Measurements from ENCODE around the gene OXT.
"Not testable (repeated sequence)": the region's sequence is repeated elsewhere in the genome, so short reads cannot be mapped to it uniquely, and the experiment has no call there.

The OXT gene

DNA sequence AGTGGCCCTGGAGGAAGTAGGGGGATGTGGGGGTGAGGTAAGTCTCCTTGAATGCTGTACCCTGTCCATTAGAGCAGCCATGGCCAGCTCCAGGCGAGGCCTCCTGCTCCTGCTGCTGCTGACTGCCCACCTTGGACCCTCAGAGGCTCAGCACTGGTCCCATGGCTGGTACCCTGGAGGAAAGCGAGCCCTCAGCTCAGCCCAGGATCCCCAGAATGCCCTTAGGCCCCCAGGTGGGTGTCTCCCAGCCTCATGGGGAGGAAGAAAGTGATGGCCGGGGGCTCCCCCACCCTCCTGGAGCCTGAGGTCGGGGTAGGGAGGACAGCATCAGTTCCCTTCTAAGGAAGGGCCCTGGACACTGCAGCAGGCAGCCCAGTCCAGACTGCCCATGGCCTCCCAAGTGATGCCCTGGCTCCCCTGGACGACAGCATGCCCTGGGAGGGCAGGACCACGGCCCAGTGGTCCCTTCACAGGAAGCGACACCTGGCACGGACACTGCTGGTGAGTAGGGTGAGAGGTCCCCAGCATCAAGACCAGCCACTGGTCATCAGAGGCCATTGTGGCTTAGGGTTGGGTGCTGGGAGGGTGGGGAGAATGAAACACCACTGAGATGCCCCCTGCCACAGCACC, 27.0 kb upstream of the OXT start:
- no peak for DNase-seq
- TF ChIP-seq POLR2A (IDR thresholded peaks at IDR 0.05; ENCODE audit: low read length) (no peak), GATA1 (IDR thresholded peaks at IDR 0.05; ENCODE audit: low read depth, low read length) (no peak)

- TF ChIP-seq GATA1 (IDR thresholded peaks at IDR 0.05; ENCODE audit: low read depth, low read length) = no peak
- no peak for TF ChIP-seq POLR2A (IDR thresholded peaks at IDR 0.05; ENCODE audit: low read length)
- DNase-seq = peak; percentile 81 to 83
These were observed 26.2 kb upstream of the OXT start for GRCh38 chr20:3045042-3045815.

DNA sequence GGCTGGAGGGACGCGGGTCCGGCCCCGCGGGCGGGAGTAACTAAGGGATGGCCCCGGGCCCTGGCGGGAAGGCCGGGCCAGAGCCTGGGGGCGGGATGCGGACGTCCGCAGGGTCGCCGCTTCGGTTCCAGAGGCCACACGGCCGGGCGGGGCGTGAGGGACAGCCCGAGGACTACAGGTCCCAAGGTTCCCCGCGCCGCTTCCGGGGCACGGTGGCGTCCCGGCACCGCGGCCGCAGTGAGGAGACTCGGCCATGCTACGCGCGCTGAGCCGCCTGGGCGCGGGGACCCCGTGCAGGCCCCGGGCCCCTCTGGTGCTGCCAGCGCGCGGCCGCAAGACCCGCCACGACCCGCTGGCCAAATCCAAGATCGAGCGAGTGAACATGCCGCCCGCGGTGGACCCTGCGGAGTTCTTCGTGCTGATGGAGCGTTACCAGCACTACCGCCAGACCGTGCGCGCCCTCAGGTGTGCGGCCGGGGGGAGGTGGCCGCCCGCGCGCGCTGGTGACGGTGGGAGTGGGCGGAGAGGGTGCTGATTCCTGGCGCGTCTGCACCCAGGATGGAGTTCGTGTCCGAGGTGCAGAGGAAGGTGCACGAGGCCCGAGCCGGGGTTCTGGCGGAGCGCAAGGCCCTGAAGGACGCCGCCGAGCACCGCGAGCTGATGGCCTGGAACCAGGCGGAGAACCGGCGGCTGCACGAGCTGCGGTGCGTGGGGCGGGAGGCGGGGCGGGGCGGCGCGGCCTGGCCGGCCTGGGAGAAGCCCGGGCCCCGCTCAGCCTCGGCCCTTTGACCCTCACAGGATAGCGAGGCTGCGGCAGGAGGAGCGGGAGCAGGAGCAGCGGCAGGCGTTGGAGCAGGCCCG, 25.4 kb upstream of the OXT start, which contains the start of gene MRPS26:
Gene MRPS26, plus strand, starts transcription at position 237 of the 861 bp plus-strand sequence. Its CDS starts 17 bp downstream, at position 254.
- peak; percentile 85 to 86 for DNase-seq
- TF ChIP-seq POLR2A (IDR thresholded peaks at IDR 0.05; ENCODE audit: low read length) = peak; percentile 48
- no peak for TF ChIP-seq GATA1 (IDR thresholded peaks at IDR 0.05; ENCODE audit: low read depth, low read length)

DNA sequence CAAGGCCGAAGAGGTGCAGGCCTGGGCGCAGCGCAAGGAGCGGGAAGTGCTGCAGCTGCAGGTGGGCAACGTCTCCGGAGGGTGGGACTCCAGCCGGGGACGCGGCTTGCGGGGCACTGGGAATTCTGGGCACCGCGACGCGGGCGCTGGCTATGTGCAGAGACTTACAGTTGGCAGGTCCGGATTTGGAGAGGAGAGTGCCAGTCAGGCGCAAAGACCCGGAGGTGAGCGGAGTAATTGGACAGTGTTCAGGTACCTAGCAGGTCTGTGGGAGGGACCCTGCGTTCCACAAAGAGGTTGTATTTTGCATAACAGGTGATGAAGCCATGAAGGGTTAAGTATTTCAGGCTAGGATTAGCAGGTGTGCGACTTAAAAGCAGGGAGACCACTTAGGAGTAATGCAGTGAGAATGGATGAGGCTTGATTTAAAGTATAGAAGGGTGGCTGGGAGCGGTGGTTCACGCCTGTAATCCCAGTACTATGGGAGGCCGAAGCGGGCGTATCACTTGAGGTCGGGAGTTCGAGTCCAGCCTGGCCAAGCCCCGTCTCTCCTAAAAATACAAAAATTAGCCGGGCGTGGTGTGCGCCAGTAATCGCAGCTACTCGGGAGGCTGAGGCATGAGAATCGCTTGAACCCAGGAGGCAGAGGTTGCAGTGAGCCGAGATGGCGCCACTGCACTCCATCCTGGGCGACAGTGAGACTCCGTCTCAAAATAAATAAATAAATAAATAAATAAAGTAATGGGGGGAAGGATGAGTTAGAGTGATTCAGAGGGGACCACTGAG, 24.6 kb upstream of the OXT start:
- no peak for DNase-seq
- TF ChIP-seq GATA1 (IDR thresholded peaks at IDR 0.05; ENCODE audit: low read depth, low read length) = no peak
- TF ChIP-seq POLR2A (IDR thresholded peaks at IDR 0.05; ENCODE audit: low read length) = no peak

DNA sequence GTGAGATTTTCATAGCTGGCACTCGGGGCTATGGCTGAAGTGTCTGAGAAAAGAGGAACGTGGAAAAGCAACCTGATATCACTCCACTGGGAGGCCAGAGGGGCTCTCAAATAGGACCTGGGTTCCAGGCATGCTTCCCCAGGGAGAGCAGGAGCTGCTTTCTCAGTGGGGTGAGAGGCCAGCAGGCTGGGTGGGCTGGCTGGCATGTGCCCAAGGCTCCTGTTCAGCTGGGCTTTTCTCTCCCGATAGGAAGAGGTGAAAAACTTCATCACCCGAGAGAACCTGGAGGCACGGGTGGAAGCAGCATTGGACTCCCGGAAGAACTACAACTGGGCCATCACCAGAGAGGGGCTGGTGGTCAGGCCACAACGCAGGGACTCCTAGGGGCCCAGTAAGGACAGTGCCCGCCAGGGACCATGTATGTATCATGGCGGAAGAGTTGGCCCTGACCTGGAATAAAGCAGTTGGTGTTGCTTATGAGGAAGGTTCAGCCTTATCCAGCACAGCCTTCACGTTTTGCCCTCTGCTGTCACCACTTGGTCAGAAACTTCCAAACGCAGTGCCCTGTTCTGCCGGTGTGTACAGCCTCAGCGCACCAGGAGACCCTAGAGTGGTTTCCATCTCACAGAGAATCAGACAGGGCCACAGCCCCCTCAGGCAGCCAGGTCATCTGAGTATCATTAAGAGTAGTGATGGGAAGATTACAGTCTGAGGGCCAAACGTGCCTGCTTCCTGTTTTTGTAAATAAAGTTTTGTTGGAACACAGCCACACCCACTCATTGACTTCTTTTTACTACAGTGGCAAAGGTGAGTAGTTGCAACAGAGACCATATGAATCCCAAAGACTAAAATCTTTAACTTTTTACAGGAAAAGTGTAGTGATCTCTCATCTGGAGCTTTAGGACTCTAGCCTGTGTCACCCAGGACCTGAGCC, 23.7 kb upstream of the OXT start:
- DNase-seq = no peak
- TF ChIP-seq GATA1 (IDR thresholded peaks at IDR 0.05; ENCODE audit: low read depth, low read length) = no peak
- no peak for TF ChIP-seq POLR2A (IDR thresholded peaks at IDR 0.05; ENCODE audit: low read length)

GRCh38 chr20:3051385-3052019, 19.9 kb upstream of the OXT start:
- TF ChIP-seq POLR2A (IDR thresholded peaks at IDR 0.05; ENCODE audit: low read length) = no peak
- TF ChIP-seq GATA1 (IDR thresholded peaks at IDR 0.05; ENCODE audit: low read depth, low read length) = no peak
- DNase-seq = no peak

DNA sequence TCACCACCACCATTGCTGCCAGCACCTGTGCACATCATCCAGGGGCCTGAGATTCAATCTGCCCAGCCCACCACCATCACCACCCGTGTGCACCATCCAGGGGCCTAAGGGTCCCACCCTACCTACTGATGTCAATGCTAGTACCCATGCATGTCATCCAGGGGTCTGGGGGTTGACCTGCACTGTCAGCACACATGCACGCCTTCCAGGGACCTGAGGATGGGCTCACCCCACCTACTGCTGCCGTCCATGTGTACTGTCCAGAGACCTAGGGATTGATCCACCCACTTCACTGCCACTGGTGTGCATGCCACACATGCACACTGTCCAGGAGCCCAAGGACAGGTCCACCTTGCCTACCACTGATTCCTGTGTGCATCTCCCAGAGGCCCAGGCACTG, 11.9 kb upstream of the OXT start:
- no peak for TF ChIP-seq GATA1 (IDR thresholded peaks at IDR 0.05; ENCODE audit: low read depth, low read length)
- TF ChIP-seq POLR2A (IDR thresholded peaks at IDR 0.05; ENCODE audit: low read length) = no peak
- no peak for DNase-seq

DNA sequence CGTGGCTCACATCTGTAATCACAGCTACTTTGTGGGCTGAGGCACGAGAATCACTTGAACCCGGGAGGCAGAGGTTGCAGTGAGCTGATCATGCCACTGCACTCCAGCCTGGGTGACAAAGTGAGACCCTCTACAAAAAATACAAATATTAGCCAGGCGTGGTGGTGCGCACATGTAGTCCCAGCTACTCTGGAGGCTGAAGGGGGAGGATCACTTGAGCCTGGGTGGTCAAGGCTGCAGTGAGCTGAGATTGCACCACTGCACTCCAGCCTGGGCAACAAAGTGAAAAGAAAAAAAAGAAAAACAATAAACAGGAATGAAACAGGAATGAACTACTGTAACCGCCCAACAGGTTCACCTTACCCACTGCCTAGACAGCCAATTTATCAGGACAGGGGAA, 7.3 kb upstream of the OXT start:
- not testable (repeated sequence) for DNase-seq

- no peak for TF ChIP-seq POLR2A (IDR thresholded peaks at IDR 0.05; ENCODE audit: low read length)
- no peak for TF ChIP-seq GATA1 (IDR thresholded peaks at IDR 0.05; ENCODE audit: low read depth, low read length)
- DNase-seq = no peak
These were observed 4.0 kb upstream of the OXT start for GRCh38 chr20:3067139-3068014.

- TF ChIP-seq GATA1 (IDR thresholded peaks at IDR 0.05; ENCODE audit: low read depth, low read length) = no peak
- no peak for TF ChIP-seq POLR2A (IDR thresholded peaks at IDR 0.05; ENCODE audit: low read length)
These were observed 3.3 kb upstream of the OXT start for GRCh38 chr20:3068075-3068474.

More at GRCh38 chr20:3068075-3068474, 3.3 kb upstream of the OXT start:
- no peak for DNase-seq

Data from erythroblast (primary cell).